RCC 7860 (cell line): ENCODE results near the gene HDAC5.

Source experiments
- DNase-seq: peaks from one replicate; pipeline ENCODE4 v3.0.0-alpha.2; 2015; ENCODE audit warnings: low spot score
- FAIRE-seq: peaks from 2 replicates; lab custom pipeline; 2012; peaks lifted over from hg19 to GRCh38; lab: Jason Lieb, UNC

HDAC5 gene

GRCh38 chr17:44091200-44091997, 32.0 kb downstream of the HDAC5 start:
- DNase-seq (no peak), FAIRE-seq (no peak)

- no peak for FAIRE-seq
- no peak for DNase-seq
Measured at GRCh38 chr17:44088254-44088653, 35.2 kb downstream of the HDAC5 start.

DNA sequence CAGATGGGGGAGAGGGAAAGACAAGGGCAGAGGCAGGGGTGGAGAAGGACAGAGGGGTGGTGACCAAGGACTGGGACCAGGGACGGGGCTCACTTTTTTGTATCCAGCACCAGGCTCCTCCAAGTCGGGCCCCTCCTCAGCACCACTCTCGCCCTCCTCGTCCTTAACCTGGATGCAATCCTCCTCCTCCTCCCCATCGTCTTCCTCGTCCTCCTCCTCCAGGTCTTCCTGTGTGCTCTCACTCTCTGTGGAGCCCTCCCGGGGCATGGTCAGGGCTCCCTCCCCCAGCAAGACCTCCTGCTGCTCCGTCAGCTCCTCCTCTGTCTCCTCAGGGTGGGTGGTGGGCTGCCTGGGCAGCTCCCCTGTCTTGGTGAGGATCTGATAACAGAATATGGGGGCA, 36.1 kb downstream of the HDAC5 start:
- no peak for DNase-seq
- no peak for FAIRE-seq

GRCh38 chr17:44086364-44087311, 36.8 kb downstream of the HDAC5 start:
- DNase-seq (peak; percentile 89), FAIRE-seq (no peak)

GRCh38 chr17:44085908-44086307, 37.5 kb downstream of the HDAC5 start:
- DNase-seq, result no peak
- no peak for FAIRE-seq

- no peak for FAIRE-seq
- DNase-seq, result no peak
Measured at GRCh38 chr17:44084921-44085320, 38.5 kb downstream of the HDAC5 start.

GRCh38 chr17:44084131-44084538, 39.3 kb downstream of the HDAC5 start:
- no peak for DNase-seq
- FAIRE-seq, result no peak

GRCh38 chr17:44083250-44083849, 40.1 kb downstream of the HDAC5 start:
- DNase-seq (peak; percentile 48), FAIRE-seq (no peak)

DNA sequence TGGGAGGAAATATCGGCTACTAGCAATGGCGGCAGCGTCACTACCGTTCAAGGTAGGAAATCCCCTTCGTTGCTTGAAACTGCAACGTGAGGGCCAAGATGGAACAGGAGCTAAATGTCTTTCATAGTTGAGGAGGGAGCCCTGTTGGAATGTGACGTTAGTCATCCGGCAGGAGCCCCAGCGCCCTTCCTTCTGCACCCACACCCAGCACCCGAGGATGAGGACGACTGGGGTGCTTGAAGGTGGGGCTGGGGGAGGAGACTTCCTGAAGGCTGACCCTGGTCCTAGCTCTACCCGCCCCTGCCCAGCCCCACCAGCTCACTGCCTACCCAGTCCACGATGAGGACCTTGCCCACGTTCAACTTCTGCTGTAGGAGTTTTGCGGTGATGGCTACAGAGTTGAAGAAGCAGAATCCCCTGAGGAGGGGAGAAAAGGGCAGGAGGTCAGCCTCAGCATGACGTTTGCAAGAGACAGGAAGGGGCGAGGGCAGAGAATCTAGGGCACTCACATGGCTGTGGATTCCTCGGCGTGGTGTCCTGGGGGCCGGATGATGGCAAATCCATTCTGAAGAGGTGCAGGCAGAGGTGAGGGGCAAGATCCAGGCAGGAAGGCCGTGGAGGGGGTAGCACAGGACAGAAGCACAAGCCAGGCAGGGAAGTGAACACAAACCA, 41.0 kb downstream of the HDAC5 start:
- FAIRE-seq, result no peak

DNA sequence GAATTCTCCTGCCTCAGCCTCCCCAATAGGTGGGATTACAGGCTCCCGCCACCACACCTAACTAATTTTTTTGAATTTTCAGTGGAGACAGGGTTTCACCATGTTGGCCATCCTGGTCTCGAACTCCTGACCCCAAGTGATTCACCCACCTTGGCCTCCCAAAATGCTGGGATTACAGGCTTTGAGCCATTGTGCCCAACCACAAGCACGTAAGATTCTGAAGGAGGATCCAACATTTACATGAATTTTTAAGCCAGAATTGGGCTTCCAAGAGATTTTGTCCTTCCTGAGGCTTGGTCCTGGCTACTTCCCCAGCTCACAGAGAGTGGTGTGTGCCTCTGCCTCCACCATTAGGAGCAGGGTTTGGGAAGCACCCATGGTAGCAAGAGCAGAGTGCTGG, 41.8 kb downstream of the HDAC5 start:
- FAIRE-seq, result no peak
- DNase-seq, result no peak

More for the DNA sequence above, 41.0 kb downstream of the HDAC5 start:
- no peak for DNase-seq

GRCh38 chr17:44079877-44080821, 43.3 kb downstream of the HDAC5 start:
- no peak for FAIRE-seq

DNA sequence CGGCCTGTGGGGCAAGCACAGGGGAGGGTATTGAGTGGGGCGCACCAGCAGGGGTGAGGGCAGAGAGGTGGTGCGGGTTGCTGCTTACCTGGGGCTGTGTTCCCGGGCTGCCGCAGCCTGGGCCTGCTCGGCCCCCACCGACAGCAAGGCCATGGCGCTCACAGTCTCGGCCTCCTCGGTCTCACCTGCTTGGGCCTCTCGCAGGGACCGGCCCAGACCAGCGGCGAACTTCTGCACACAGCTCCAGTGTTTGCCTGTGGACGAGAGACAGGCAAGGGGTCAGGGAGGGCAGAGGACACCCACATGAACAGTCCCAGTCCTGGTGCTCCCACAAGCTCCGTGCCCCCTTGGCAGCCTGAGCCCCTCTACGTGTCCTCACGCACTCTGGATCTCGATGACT, 45.0 kb downstream of the HDAC5 start:
- FAIRE-seq (no peak), DNase-seq (no peak)

More at GRCh38 chr17:44079877-44080821, 43.3 kb downstream of the HDAC5 start:
- no peak for DNase-seq

GRCh38 chr17:44077595-44077909, 45.9 kb downstream of the HDAC5 start:
- FAIRE-seq, result no peak
- DNase-seq, result no peak

- FAIRE-seq, result no peak
- no peak for DNase-seq
Measured at GRCh38 chr17:44076716-44077594, 46.5 kb downstream of the HDAC5 start.

DNA sequence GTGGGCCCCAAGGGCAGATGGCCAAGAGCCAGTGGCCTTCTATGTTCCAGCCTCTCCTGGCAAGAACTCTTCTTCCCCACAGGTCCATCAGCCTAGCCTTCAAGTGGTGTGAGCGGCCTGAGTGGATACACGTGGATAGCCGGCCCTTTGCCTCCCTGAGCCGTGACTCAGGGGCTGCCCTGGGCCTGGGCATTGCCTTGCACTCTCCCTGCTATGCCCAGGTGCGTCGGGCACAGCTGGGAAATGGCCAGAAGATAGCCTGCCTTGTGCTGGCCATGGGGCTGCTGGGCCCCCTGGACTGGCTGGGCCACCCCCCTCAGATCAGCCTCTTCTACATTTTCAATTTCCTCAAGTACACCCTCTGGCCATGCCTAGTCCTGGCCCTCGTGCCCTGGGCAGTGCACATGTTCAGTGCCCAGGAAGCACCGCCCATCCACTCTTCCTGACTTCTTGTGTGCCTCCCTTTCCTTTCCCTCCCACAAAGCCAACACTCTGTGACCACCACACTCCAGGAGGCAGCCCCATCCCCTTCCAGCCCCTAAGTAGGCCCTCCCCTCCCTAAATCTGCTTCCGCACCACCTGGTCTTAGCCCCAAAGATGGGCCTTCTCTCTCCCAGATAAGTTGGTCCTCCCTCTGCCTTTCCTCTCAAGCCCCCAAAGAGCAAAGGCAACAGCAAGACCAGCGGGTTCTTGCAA, 47.7 kb downstream of the HDAC5 start:
- DNase-seq (no peak), FAIRE-seq (no peak)

- FAIRE-seq (no peak), DNase-seq (no peak)
Measured at GRCh38 chr17:44074911-44075285, 48.5 kb downstream of the HDAC5 start.

DNA sequence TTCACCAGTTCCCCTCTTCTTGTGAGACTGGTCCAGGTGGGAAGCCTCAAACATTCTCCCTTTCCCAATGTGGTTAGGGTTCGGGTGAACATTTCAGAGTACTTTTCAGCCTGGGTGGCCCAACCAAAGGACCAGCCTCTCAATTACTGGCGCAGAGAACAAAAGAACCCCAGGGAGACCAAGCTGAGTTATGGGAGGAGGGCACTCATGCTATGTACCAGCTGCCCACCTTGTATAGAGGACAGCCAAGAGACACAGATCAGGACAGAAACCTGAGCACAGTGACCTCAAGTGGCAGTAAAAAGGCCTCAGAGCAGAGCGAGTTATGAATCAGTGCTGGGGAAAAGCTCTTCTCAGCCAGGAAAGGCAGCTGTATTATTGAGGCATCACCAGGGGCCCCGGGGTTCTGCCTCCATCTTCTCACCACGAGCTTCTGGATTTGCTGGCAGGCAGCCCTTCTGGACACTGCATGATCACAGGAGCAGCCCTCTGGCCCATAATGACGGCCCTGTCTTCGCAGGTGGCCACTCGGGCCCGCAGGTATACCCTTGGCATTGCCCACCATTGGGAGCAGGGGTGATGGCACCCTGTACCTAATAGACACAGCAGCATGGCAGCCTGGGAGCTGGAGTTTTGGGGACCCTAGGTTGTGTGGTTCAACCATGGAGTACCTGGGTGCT, 49.1 kb downstream of the HDAC5 start:
- DNase-seq, result no peak
- no peak for FAIRE-seq

GRCh38 chr17:44071772-44072171, 51.7 kb downstream of the HDAC5 start:
- DNase-seq (no peak), FAIRE-seq (no peak)
